ENCODE measurements around the gene SLC23A2.

DNA sequence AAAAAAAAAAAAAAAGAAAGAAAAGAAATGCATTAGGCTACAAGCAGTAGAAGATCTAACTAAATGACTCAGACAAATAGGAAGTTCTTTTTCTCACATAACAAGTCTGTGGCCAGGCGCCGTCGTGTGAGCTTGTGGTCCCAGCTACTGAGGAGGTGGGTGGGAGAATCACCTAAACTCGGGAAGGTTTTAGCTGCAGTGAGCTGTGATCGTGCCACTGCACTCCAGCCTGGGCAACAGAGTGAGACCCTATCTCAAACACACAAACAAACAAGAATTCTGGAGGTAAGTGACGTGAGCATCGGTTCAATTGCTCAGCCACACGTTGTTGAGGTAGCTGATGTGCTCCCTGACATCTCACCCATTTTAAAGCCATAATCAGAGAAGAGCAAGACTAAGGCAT lies 37.9 kb upstream of the SLC23A2 start:
- no peak for TF ChIP-seq POLR2AphosphoS5 (IDR thresholded peaks at IDR 0.05; ENCODE audit: low read depth, low read length)
- no peak for TF ChIP-seq POLR2A (IDR thresholded peaks at IDR 0.05; ENCODE audit: low read depth, low read length)
- no peak for TF ChIP-seq TAF1 (IDR thresholded peaks at IDR 0.05; ENCODE audit: borderline replicate concordance, low read depth, low read length)

Measured in GM12892 (cell line).